ENCODE data around the gene COP1. TPM values are rescaled to one million over a fixed set of nuclear protein-coding genes. Genes with fewer than 3 reads are reported as not detected.

COP1 gene
- total and polyA plus RNA-seq, 2 of the 4 experiments (the other 2 are of a cell fraction): 17.8 to 35.0 TPM

- H2AK9ac ChIP-seq (replicated peaks; ENCODE audit: low read depth, low read length, poor library complexity): no peak overlapping the region
- peak; percentile 70 for ATAC-seq (ENCODE audit: low read depth)
- H3K4me2 ChIP-seq (ENCODE audit: low read depth, low read length): no peak overlapping the region
- H3K18ac ChIP-seq (ENCODE audit: low read depth, low read length): 0 out of 2 replicates have a peak overlapping the region, but pooled peaks have one; percentile 34
- ChIA-PET POLR2A (ENCODE audit: unreplicated experiment) (no interaction called here), CTCF (interaction anchor here (0.5 kb wide), 1 partner anchor 117 kb away, joined by 3 read pairs; no protein-coding TSS in a partner anchor)
- dilution Hi-C loops (cut with HindIII; ENCODE audit: low sequenced_read_pairs, unreplicated experiment): no loop called here
- H3K27ac ChIP-seq (ENCODE audit: insufficient read depth, low read length): peak overlapping the region; percentile 23; the same call in 1 of the 2 replicates
- peaks cover 2% of the 10 kb centered on the region; the same call in 1 of the 2 replicates for H3K9me1 ChIP-seq (ENCODE audit: insufficient read depth, low read length)
- no peak overlapping the region for H4K5ac ChIP-seq (ENCODE audit: low read depth, low read length)
- intact Hi-C loops (cut with micrococcal nuclease): loop anchor here (5.0 kb wide), 1 partner anchor 55 kb away; no protein-coding TSS in a partner anchor
- no peak overlapping the region for H4K8ac ChIP-seq (ENCODE audit: low read depth in 2 of 2, low read length in 2 of 2)
- no peak overlapping the region for H3K4ac ChIP-seq (ENCODE audit: low read depth, low read length)
- no peak overlapping the region for H2BK20ac ChIP-seq (ENCODE audit: low read depth, low read length)
- peaks cover 3 to 11% of the 10 kb centered on the region in 2 experiments; a peak in 3 of 4 replicates for H3K79me1 ChIP-seq (ENCODE audit: low read depth in 1 of 2, low read length in 2 of 2)
- H2BK15ac ChIP-seq (ENCODE audit: low read depth, low read length): no peak overlapping the region
- peaks cover 2% of the 10 kb centered on the region; the same call in 1 of the 2 replicates for H3K9me3 ChIP-seq (ENCODE audit: control insufficient read depth, insufficient read depth, low read length)
- no peaks in the 10 kb centered on the region for H4K20me1 ChIP-seq (ENCODE audit: insufficient read depth, low read length)
- H3K56ac ChIP-seq (ENCODE audit: extremely low read depth, insufficient read depth, low read length): no peak overlapping the region; the same call in 1 of the 2 replicates
- H3K14ac ChIP-seq (replicated peaks; ENCODE audit: low read depth, low read length): no peak overlapping the region
- no CpG with 5 or more reads among the region's 1 CpG for WGBS, 2 experiments (ENCODE audit: extremely low coverage in 2 of 2, insufficient read length in 1 of 2)
- H3K36me3 ChIP-seq (ENCODE audit: control insufficient read depth, insufficient read depth, low read length): 0 out of 2 replicates have a peak, but pooled peaks cover 1% of the 10 kb centered on the region
- in situ Hi-C loops (cut with MboI; ENCODE audit: low sequenced_read_pairs): no loop called here
- DNase-seq: peak; percentile 66
- TF ChIP-seq POLR2A (IDR thresholded peaks at IDR 0.05; ENCODE audit: low read depth, low read length) (no peak), FOS (IDR thresholded peaks at IDR 0.05; ENCODE audit: low read depth, low read length) (peak; percentile 85; the same call in 1 of the 2 replicates), BHLHE40 (IDR thresholded peaks at IDR 0.05; ENCODE audit: low read depth, low read length) (peak; percentile 21; the same call in 1 of the 2 replicates)
- no peak overlapping the region for H2AFZ ChIP-seq (replicated peaks; ENCODE audit: low read length, poor library complexity)
- peak overlapping the region; percentile 72 for H2BK5ac ChIP-seq (ENCODE audit: low read depth, low read length, poor library complexity, severe bottlenecking)
- no peak overlapping the region for H3K4me3 ChIP-seq (ENCODE audit: insufficient read depth, low read depth, low read length)
- BruUV-seq (replicated peaks): no TSS peak
- H3K27me3 ChIP-seq (ENCODE audit: control insufficient read depth, insufficient read depth, low read length): no peaks in the 10 kb centered on the region
- 0 out of 2 replicates have a peak overlapping the region, but pooled peaks have one; percentile 32 for H2BK120ac ChIP-seq (ENCODE audit: low read depth, low read length)
- H3K23ac ChIP-seq (ENCODE audit: low read depth, low read length): no peak overlapping the region
- H3K4me1 ChIP-seq (ENCODE audit: control insufficient read depth, insufficient read depth, low read length): peaks cover 6% of the 10 kb centered on the region
- no peak overlapping the region for H2AK5ac ChIP-seq (ENCODE audit: low read depth, low read length)
- no peak overlapping the region for H3K9ac ChIP-seq (ENCODE audit: low read depth, low read length)
- H4K91ac ChIP-seq (ENCODE audit: insufficient read depth, low read depth, low read length): no peak overlapping the region
Measured at GRCh38 chr1:175976865-175977642, 230.0 kb downstream of the COP1 start.

Data from IMR-90 (cell line).